ENCODE measurements around the gene NEU4. TPM values are rescaled to one million over a fixed set of nuclear protein-coding genes. Genes with fewer than 3 reads are reported as not detected.

The NEU4 gene
- 0.99 TPM for total RNA-seq

GRCh38 chr2:241808721-241809382, at the start of gene NEU4:
TSS of gene NEU4 (plus strand) at chr2:241809193. CDS start at chr2:241814485, 5,292 bp downstream.

GRCh38 chr2:241776336-241777169, 32.4 kb upstream of the NEU4 start, which contains the start of gene GAL3ST2:
TSS of gene GAL3ST2 (plus strand) at chr2:241776822. CDS start at chr2:241776956, 134 bp downstream.

GRCh38 chr2:241858206-241859016, 49.4 kb downstream of the NEU4 start, which contains the start of gene PDCD1:
TSS of gene PDCD1 (minus strand) at chr2:241858894. CDS start at chr2:241858838, 56 bp downstream.

Other genes with a start within 250 kb of the NEU4 start
- gene THAP4, start 172.0 kb upstream of the NEU4 start, total RNA-seq = 82.2 TPM
- 83.0 TPM for gene ATG4B, start 171.5 kb upstream of the NEU4 start, total RNA-seq
- 24.6 TPM for gene DTYMK, start 122.4 kb upstream of the NEU4 start, total RNA-seq
- 36.8 TPM for gene ING5, start 107.2 kb upstream of the NEU4 start, total RNA-seq
- gene D2HGDH, start 74.6 kb upstream of the NEU4 start, total RNA-seq = 39.3 TPM
- gene GAL3ST2, start 32.4 kb upstream of the NEU4 start, total RNA-seq = 0.82 TPM
- 0.58 TPM for gene PDCD1, start 49.7 kb downstream of the NEU4 start, total RNA-seq
- not detected for gene RTP5, start 60.5 kb downstream of the NEU4 start, total RNA-seq

Data from metanephros (tissue), 1 donor.